HepG2 (cell line): ENCODE measurements around the gene C14orf119. TPM values are rescaled to one million over a fixed set of nuclear protein-coding genes. Genes with fewer than 3 reads are reported as not detected.
A peak's percentile ranks its signal among the peaks of the same experiment; 100 is the strongest.

ENCODE experiments used
- ATAC-seq: fragments of 200-7000 bp; cut with Tn5 transposase; 3 replicates; pipeline ENCODE4 v1.9.1; 2020; ENCODE audit warnings: mild to moderate bottlenecking, moderate library complexity
- BruUV-seq: library from RNA; stranded (reverse); fragments of 400-500 nt; replicated peaks from 2 replicates; lab custom pipeline; 2021; lab: Mats Ljungman, UMichigan
- CTCF ChIA-PET: fragments of 300-600 bp; formaldehyde crosslinking; extraction: SDS; loops from one replicate; lab custom pipeline; 2021; ENCODE audit warnings: low total read pairs, inconsistent platforms, low intra/inter-chr PET ratio; lab: Yijun Ruan, JAX
- POLR2A ChIA-PET: fragments of 350-600 bp; sonication (Branson Sonifier 250); formaldehyde crosslinking; loops from one replicate; lab custom pipeline; 2020; ENCODE audit warnings: antibody characterized with exemption, inconsistent platforms; lab: Yijun Ruan, JAX
- DNase-seq: peaks from one replicate; pipeline ENCODE4 v3.0.0-alpha.2; 2015; ENCODE audit warnings: low spot score
- FAIRE-seq: peaks from 3 replicates; lab custom pipeline; 2011; peaks lifted over from hg19 to GRCh38; lab: Jason Lieb, UNC
- H2AFZ ChIP-seq: one replicate; pipeline ENCODE4 v1.6.1; 2011; ENCODE audit warnings: low read length, inconsistent platforms
- H3K27ac ChIP-seq: fragments of 300-600 bp; 3 replicates; pipeline ENCODE4 v1.8.0; 2011; ENCODE audit warnings: mixed run types, mild to moderate bottlenecking, mixed read lengths, low read length, inconsistent platforms; ENCODE audit not compliant: insufficient read depth; ENCODE audit errors: extremely low read length
- H3K27me3 ChIP-seq, 2 experiments: fragments of 200-600 bp in 1 of 2; 2 replicates in 1 of 2; 3 replicates in 1 of 2; pipeline versions ENCODE4 v1.6.0 to v1.8.0; 2011; ENCODE audit warnings: low read length in 2 of 2, mild to moderate bottlenecking in 2 of 2, moderate library complexity in 2 of 2, inconsistent platforms in 1 of 2; ENCODE audit not compliant: insufficient read depth in 2 of 2, control insufficient read depth in 1 of 2
- H3K36me3 ChIP-seq, 2 experiments: fragments of 200-600 bp in 1 of 2; replicated peaks in 1 of 2; 2 replicates in 1 of 2; 3 replicates in 1 of 2; pipeline versions ENCODE4 v1.5.1 to v1.8.0; 2011; ENCODE audit warnings: low read length in 2 of 2, inconsistent platforms in 1 of 2; ENCODE audit not compliant: insufficient read depth in 2 of 2, control insufficient read depth in 1 of 2
- H3K4me1 ChIP-seq: 2 replicates; pipeline ENCODE4 v1.5.1; 2012; ENCODE audit warnings: low read length, inconsistent platforms; ENCODE audit not compliant: insufficient read depth
- H3K4me2 ChIP-seq: 2 replicates; pipeline ENCODE4 v1.6.0; 2011; ENCODE audit warnings: low read depth, low read length, inconsistent platforms
- H3K4me3 ChIP-seq, 3 experiments: fragments of 200-600 bp in 1 of 3; sonication (generic), shearing (Covaris generic) in 1 of 3; replicated peaks in 1 of 3; 2 replicates each; pipeline ENCODE4 v1.5.1; 2011 to 2016; ENCODE audit warnings: low read length in 3 of 3, inconsistent platforms in 2 of 3, low read depth in 2 of 3, mild to moderate bottlenecking in 2 of 3, control low read depth in 1 of 3, mixed read lengths in 1 of 3; ENCODE audit not compliant: insufficient read depth in 1 of 3
- H3K79me2 ChIP-seq: one replicate; pipeline ENCODE4 v1.6.1; 2011; ENCODE audit warnings: low read length, inconsistent platforms; ENCODE audit not compliant: insufficient read depth
- H3K9ac ChIP-seq: 2 replicates; pipeline ENCODE4 v1.6.0; 2011; ENCODE audit warnings: mild to moderate bottlenecking, low read depth, low read length, inconsistent platforms; ENCODE audit not compliant: insufficient read depth
- H3K9me3 ChIP-seq: 2 replicates; pipeline ENCODE4 v1.5.1; 2012; ENCODE audit warnings: mild to moderate bottlenecking, low read length
- H4K20me1 ChIP-seq: 2 replicates; pipeline ENCODE4 v1.6.0; 2011; ENCODE audit warnings: inconsistent platforms, mild to moderate bottlenecking, low read length, moderate library complexity; ENCODE audit not compliant: insufficient read depth
- HDAC6 ChIP-seq: fragments of 200-600 bp; sonication (generic); IDR thresholded peaks from 2 replicates; pipeline ENCODE4 v1.7.0; 2017; ENCODE audit warnings: mild to moderate bottlenecking, antibody characterized with exemption, low read length, low read depth
- KLF15 ChIP-seq: sonication (generic); formaldehyde crosslinking; IDR thresholded peaks from 2 replicates; pipeline ENCODE4 v1.8.1; 2023; ENCODE audit warnings: borderline replicate concordance, mild to moderate bottlenecking, inconsistent platforms, missing genetic modification reagents, mixed read lengths
- NBN ChIP-seq: fragments of 450-650 bp; conservative IDR thresholded peaks from 2 replicates; pipeline ENCODE4 v1.6.1; 2017
- SALL2 ChIP-seq: sonication (generic); formaldehyde crosslinking; IDR thresholded peaks from 2 replicates; pipeline ENCODE4 v1.8.1; 2023; ENCODE audit warnings: mild to moderate bottlenecking, missing genetic modification reagents, inconsistent platforms
- SIX1 ChIP-seq: sonication (generic); formaldehyde crosslinking; IDR thresholded peaks from 2 replicates; pipeline ENCODE4 v1.4.0; 2020; ENCODE audit warnings: missing genetic modification reagents, borderline replicate concordance
- TBL1XR1 ChIP-seq: fragments of 150-350 bp; IDR thresholded peaks from 2 replicates; pipeline ENCODE4 v1.6.1; 2014; ENCODE audit warnings: borderline replicate concordance, low read length; ENCODE audit not compliant: partially characterized antibody
- ZNF652 ChIP-seq: IDR thresholded peaks from 2 replicates; pipeline ENCODE4 v1.6.1; 2016; ENCODE audit warnings: low read depth, borderline replicate concordance
- whole genome bisulfite sequencing: methylation state at CpG from one replicate; pipeline ENCODE4 v1.1.6; 2017; ENCODE audit warnings: low lambda C conversion rate; 5-methylcytosine and 5-hydroxymethylcytosine counted together
- in situ Hi-C: cut with HindIII; loops from 2 replicates; pipeline ENCODE4 v1.10.0; 2017; ENCODE audit warnings: low pct_unique_long_range_greater_than_20kb; ENCODE audit not compliant: extremely low pct_ligation_motif_present
- intact Hi-C: fragments of 100-400 bp; cut with micrococcal nuclease; formaldehyde crosslinking; loops from one replicate; pipeline ENCODE4 v1.10.0; 2022; ENCODE audit not compliant: unreplicated experiment
- polyA plus RNA-seq, 8 experiments: library from polyadenylated mRNA; depleted of rRNA in 3 of 8; stranded (reverse) in 7 of 8; unstranded in 1 of 8; fragments of >200 nt; fragmentation: Illumina TruSeq in 4 of 8; extraction: Trizol in 4 of 8; gene quantifications; 2 replicates each; pipeline versions ENCODE4 v1.2.1 to v1.2.3, GENCODE V29; 2011 to 2016; ENCODE audit warnings: low read depth in 4 of 8, missing spikeins in 1 of 8, mixed read lengths in 1 of 8; ENCODE audit not compliant: insufficient read depth in 1 of 8
- total RNA-seq, 5 experiments: library from RNA; depleted of rRNA; stranded (reverse); fragments of >200 nt; fragmentation: Illumina TruSeq; extraction: Trizol; gene quantifications; 2 replicates each; pipeline ENCODE4 v1.2.3, GENCODE V29; 2016; ENCODE audit warnings: low read depth in 1 of 5

Gene C14orf119
- total and polyA plus RNA-seq, 2 of the 13 experiments (the other 11 are each of a cell fraction or from before 2014, with no cell fraction given): 117 to 206 TPM

GRCh38 chr14:23080474-23080873, 14.8 kb upstream of the C14orf119 start:
- WGBS: 96% methylated on average over 1 of the region's 1 CpG
- TF ChIP-seq ZNF652 (CRISPR knock-in tag) (no peak), NBN (0 out of 2 replicates have a peak, but pooled peaks have one; percentile 54)
- Histone ChIP-seq H4K20me1 (peaks cover 11% of the 10 kb centered on the region; the same call in 1 of the 2 replicates), H3K4me2 (no peak overlapping the region), H3K9ac (no peak overlapping the region), H3K4me3 (no peak overlapping the region), H3K4me1 (no peaks in the 10 kb centered on the region), H2AFZ (no peak overlapping the region), H3K27ac (no peak overlapping the region), H3K27me3 (no peaks in the 10 kb centered on the region), H3K36me3 (peaks cover 66 to 98% of the 10 kb centered on the region in 2 experiments), H3K9me3 (no peaks in the 10 kb centered on the region), H3K79me2 (no peaks in the 10 kb centered on the region)
- FAIRE-seq (no peak), ATAC-seq (no peak), DNase-seq (no peak)
- in situ Hi-C loops: no loop called here
- intact Hi-C loops: no loop called here
- ChIA-PET POLR2A (interaction anchor here (2.5 to 5.8 kb wide), 3 partner anchors 9 to 241 kb away, joined by 6 to 85 read pairs (median 20); partner anchors contain the start of genes ACIN1, C14orf119 and PABPN1), CTCF (interaction anchor here (4.1 kb wide), 1 partner anchor 12 kb away, joined by 20 read pairs; no protein-coding TSS in a partner anchor)
- no TSS peak for BruUV-seq

- H3K9me3 ChIP-seq: no peaks in the 10 kb centered on the region
- no peak overlapping the region for H2AFZ ChIP-seq
- no TSS peak for BruUV-seq
- in situ Hi-C loops: no loop called here
- peaks cover 10% of the 10 kb centered on the region for H3K79me2 ChIP-seq
- DNase-seq (no peak), ATAC-seq (no peak), FAIRE-seq (no peak)
- no peak overlapping the region for H3K4me3 ChIP-seq
- CTCF ChIA-PET: no interaction called here
- H3K27me3 ChIP-seq: no peaks in the 10 kb centered on the region
- no peak overlapping the region for H3K4me2 ChIP-seq
- peaks cover 5% of the 10 kb centered on the region; the same call in 1 of the 2 replicates for H4K20me1 ChIP-seq
- no peak for TF ChIP-seq KLF15
- no peak for TF ChIP-seq TBL1XR1
- TF ChIP-seq SALL2 (CRISPR knock-in tag): no peak
- no peak for TF ChIP-seq SIX1 (CRISPR knock-in tag)
- no peak for TF ChIP-seq HDAC6
- POLR2A ChIA-PET: interaction anchor here (1.8 to 5.2 kb wide), 2 partner anchors 10 to 13 kb away, joined by 7 to 51 read pairs; partner anchors contain the start of genes ACIN1 and C14orf119
- H3K9ac ChIP-seq: no peak overlapping the region
- intact Hi-C loops: no loop called here
- 95% methylated on average over 3 of the region's 3 CpGs for WGBS
- H3K4me1 ChIP-seq: no peaks in the 10 kb centered on the region
- no peak overlapping the region for H3K27ac ChIP-seq
- peaks cover 52 to 98% of the 10 kb centered on the region in 2 experiments for H3K36me3 ChIP-seq
These were observed 9.8 kb upstream of the C14orf119 start for GRCh38 chr14:23085458-23085857.
